ENCODE measurements around the gene PLXNA2.

The PLXNA2 gene

GRCh38 chr1:208042041-208042615, 202.1 kb downstream of the PLXNA2 start:
- no peak for DNase-seq (ENCODE audit: low read depth)

- no peak for DNase-seq (ENCODE audit: low read depth)
Measured at GRCh38 chr1:208041505-208041904, 202.7 kb downstream of the PLXNA2 start.

- no peak for DNase-seq (ENCODE audit: low read depth)
Measured at GRCh38 chr1:208040821-208041297, 203.3 kb downstream of the PLXNA2 start.

GRCh38 chr1:208039536-208040332, 204.4 kb downstream of the PLXNA2 start:
- no peak for DNase-seq (ENCODE audit: low read depth)

- no peak for DNase-seq (ENCODE audit: low read depth)
Measured at GRCh38 chr1:208038303-208038702, 205.9 kb downstream of the PLXNA2 start.

- DNase-seq (ENCODE audit: low read depth), result no peak
Measured at GRCh38 chr1:208036918-208037766, 207.0 kb downstream of the PLXNA2 start.

GRCh38 chr1:208036106-208036808, 207.9 kb downstream of the PLXNA2 start:
- DNase-seq (ENCODE audit: low read depth), result no peak

- DNase-seq (ENCODE audit: low read depth), result no peak
Measured at GRCh38 chr1:208034135-208034534, 210.0 kb downstream of the PLXNA2 start.

- no peak for DNase-seq (ENCODE audit: low read depth)
Measured at GRCh38 chr1:208033236-208033635, 210.9 kb downstream of the PLXNA2 start.

GRCh38 chr1:208031932-208032320, 212.3 kb downstream of the PLXNA2 start:
- no peak for DNase-seq (ENCODE audit: low read depth)

- no peak for DNase-seq (ENCODE audit: low read depth)
Measured at GRCh38 chr1:208031316-208031931, 212.8 kb downstream of the PLXNA2 start.

- no peak for DNase-seq (ENCODE audit: low read depth)
Measured at GRCh38 chr1:208030288-208031091, 213.7 kb downstream of the PLXNA2 start.

- DNase-seq (ENCODE audit: low read depth), result no peak
Measured at GRCh38 chr1:208029381-208030287, 214.6 kb downstream of the PLXNA2 start.

GRCh38 chr1:208028526-208028925, 215.7 kb downstream of the PLXNA2 start:
- no peak for DNase-seq (ENCODE audit: low read depth)

- DNase-seq (ENCODE audit: low read depth), result no peak
Measured at GRCh38 chr1:208027861-208028260, 216.3 kb downstream of the PLXNA2 start.

- no peak for DNase-seq (ENCODE audit: low read depth)
Measured at GRCh38 chr1:208026880-208027438, 217.2 kb downstream of the PLXNA2 start.

GRCh38 chr1:208025031-208025430, 219.2 kb downstream of the PLXNA2 start:
- DNase-seq (ENCODE audit: low read depth), result no peak

- no peak for DNase-seq (ENCODE audit: low read depth)
Measured at GRCh38 chr1:208024406-208024805, 219.8 kb downstream of the PLXNA2 start.

- DNase-seq (ENCODE audit: low read depth), result no peak
Measured at GRCh38 chr1:208019257-208019656, 224.9 kb downstream of the PLXNA2 start.
